GM21529 (cell line): ENCODE data around the gene IGFL1.
"Not testable (repeated sequence)": the region's sequence is repeated elsewhere in the genome, so short reads cannot be mapped to it uniquely, and the experiment has no call there.

Experiments
- ATAC-seq: cut with Tn5 transposase; IDR thresholded peaks from one replicate; pipeline ENCODE4 v1.9.1; 2021; ENCODE audit not compliant: unreplicated experiment

The IGFL1 gene

GRCh38 chr19:46221981-46222610, 7.4 kb upstream of the IGFL1 start:
- no peak for ATAC-seq

- not testable (repeated sequence) for ATAC-seq
These were observed 5.8 kb upstream of the IGFL1 start for GRCh38 chr19:46223787-46224186.

- ATAC-seq, result no peak
These were observed 4.8 kb upstream of the IGFL1 start for GRCh38 chr19:46224773-46225172.

DNA sequence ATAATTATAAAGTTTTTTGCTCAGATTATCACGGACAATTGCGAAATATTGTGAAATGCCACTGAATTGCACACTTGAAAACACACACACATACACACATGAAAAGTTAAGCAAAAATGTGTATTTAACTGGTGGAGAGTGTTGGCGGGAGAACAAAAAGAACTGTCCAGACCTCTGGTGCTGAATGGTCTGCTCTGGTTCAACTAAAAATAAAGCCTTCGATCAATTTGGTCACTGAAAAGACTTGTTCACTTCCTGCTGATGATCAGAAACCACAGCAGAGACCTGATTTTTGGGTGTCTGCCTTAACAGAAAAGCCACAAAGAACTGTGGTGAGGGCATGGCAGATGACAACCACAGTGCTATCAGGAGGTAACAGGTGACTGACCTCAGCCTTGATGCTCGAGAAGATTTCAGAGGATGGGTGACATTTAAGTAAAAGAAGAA, 4.0 kb upstream of the IGFL1 start:
- no peak for ATAC-seq

- no peak for ATAC-seq
These were observed 3.0 kb upstream of the IGFL1 start for GRCh38 chr19:46226438-46226973.

GRCh38 chr19:46232029-46232428, 2.5 kb downstream of the IGFL1 start:
- no peak for ATAC-seq

- ATAC-seq, result no peak
These were observed 2.9 kb downstream of the IGFL1 start for GRCh38 chr19:46232468-46232867.

DNA sequence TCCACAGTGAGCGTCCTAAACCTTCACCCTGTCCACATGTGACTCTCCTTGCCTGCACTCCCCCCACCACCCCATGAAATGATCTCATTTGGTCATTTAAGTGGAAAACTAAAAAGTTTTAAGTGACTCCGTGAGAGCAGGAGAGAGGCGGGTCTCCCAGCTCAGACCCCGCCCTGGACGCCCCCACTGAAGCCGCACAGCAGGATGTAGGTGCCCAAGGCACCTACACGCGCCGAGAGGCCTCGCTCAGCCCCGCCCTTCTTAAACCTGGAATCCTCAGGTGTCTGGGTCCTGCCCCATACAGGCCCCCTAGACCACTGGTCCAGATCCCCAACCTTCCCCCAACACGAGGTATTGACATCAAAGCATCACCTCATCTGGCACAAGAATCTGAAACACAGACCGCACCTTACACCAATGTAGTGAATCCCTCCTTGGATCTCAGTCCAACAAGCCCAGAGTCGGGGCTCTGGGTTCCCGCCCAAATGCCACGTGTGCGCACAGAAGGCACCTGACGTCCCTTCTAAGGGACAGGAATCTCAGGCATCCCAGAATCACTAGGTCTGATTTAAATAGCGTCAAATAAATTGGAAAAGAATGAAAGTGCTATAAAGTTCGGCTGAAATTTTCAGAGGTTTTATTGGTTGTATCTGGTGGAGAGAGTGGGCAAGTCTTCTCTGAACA, 3.5 kb downstream of the IGFL1 start:
- no peak for ATAC-seq

DNA sequence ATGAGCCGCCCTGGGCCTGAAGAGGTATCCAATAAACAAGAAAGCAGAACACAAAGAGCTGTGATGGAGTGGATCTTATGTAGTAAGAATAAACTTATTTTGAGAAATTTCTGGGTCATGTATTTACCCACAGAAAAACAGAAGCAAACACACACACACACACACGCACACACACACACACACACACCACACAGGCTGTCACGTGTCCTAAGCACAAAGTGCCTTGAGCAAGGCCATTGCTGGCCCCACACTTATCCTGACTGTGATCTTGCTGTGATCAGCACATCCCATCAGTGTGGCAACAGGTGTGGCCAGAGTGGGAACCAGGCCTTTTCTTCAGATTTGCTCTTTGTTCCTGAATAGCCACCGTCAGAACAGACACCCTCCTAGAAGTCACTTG, 4.3 kb downstream of the IGFL1 start:
- not testable (repeated sequence) for ATAC-seq

DNA sequence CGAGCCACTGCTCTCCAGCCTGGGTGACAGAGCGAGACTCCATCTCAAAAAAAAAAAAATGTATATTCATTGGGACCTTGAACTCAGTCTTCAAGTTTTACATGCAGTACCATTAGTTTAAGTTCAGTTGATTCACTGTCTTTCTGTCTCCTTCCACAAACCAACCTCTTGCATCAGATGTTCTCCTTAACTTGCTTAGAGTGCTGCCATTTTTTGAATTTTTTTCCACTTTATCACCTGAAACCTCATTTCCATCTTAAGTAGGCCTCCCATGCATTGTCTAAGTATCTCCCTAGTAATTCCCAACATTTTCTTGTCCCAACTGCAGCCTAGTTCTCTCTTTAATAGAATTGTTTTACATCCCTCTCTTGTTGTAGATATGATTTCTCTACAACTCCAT, 8.6 kb downstream of the IGFL1 start:
- not testable (repeated sequence) for ATAC-seq

DNA sequence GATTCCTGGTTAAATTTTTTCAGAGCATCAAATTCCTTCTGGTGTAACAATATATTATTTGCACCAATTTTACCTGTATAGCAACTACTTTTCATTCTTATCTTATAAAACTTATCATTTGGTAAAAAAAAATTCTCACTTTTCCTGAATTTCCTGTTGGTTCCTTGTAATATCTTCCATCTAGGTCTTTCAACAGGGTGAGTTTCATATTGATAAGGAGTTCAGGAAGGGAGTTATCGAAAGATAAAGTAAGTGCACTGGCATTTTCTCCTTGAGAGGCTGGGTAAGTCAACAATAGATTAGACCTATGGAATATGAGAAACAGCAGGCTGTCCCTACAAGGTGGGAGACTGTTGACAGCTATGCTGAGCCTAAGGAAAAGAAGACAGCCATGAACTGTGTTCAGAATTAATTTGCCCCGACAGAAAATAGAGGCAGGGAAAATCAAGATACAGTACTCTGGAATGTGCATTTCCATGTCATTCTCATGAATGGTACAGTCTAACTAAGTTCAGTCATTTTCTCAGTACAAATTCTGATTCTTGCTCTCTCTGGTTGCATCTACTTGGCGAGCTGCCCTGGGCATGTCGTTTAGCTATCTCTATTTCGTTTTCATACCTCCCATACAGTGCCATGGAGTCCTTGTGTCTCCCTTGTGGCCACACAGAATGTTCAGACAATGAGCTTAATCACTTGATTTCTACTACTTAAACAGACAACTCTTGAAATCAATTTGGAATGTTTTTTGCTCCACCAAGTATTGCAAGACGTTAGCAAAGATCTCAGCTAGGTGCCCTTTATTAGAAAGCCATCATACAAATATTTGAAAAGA, 9.9 kb downstream of the IGFL1 start:
- ATAC-seq, result no peak

GRCh38 chr19:46240693-46241092, 11.2 kb downstream of the IGFL1 start:
- no peak for ATAC-seq

GRCh38 chr19:46241626-46242025, 12.1 kb downstream of the IGFL1 start:
- ATAC-seq, result no peak

- not testable (repeated sequence) for ATAC-seq
These were observed 13.6 kb downstream of the IGFL1 start for GRCh38 chr19:46243081-46243654.

DNA sequence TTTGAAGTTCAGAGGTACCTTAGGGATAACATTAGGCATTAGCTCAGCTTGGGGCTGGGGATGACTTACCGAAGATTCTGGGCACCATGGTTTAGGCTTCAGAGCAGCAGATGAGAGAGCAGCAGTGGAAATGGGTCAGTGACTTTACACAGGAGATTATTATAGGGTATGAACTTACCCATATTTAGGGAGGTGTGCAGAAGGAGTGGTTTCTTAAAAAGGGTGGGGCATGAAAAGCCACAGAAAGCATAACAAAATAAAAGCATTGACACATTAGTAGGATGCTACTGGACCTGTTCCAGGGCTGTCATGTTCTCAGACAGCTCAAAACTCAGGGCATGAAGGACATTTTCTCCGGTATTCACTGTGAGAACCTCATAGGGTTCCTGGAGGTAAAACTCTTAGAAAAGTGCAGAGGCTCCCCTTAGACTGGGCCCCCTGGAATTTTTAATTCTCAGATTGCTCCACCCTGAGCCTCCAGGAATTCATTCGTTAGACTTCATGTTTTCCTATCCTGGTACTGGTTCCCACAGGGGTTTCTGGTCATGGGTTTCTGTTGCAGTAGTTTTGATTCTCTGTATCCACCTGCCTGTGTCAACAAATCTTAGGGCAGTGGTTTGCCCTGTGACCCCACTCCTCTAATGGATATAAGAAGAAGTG, 20.7 kb downstream of the IGFL1 start:
- no peak for ATAC-seq

- no peak for ATAC-seq
These were observed 21.9 kb downstream of the IGFL1 start for GRCh38 chr19:46251416-46251815.

DNA sequence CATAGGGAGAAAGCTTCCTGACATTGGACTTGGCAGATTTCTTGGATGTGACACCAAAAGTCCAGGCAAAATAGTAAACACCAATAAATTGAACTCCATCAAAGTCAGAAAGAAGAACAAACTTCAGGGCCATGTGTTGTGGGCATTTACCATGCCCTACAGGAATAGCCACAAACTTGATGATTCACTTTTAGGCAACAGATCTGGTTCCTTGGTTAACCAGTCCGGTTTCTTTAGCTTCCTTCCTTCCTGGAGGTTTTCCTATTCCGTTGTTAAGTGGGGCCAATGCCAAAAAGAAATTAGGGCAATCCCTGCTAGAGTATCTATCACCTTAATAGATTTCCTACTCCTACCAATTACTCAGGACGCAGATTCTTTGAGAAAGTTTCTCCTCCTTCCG, 25.2 kb downstream of the IGFL1 start:
- ATAC-seq, result no peak

GRCh38 chr19:46256855-46257254, 27.3 kb downstream of the IGFL1 start:
- ATAC-seq, result no peak

DNA sequence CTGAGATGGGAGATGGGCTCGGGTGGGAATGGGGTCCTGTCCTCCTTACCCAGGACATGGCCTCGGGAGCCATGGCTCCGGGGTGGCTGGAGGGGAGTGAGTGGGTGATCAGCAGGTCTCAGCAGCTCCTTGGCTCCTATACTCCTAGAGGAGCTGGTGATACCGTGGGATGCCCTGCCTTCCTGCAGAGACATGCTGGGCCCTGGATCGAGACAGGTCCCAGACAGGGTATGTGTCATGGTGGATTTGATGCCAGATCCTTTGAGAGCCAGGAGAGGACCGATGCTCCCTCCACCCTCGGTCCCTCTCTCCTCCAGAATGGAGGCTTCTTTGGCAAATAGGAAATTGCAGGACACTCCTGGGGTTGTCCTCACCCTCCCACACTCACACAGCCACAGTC, 32.0 kb downstream of the IGFL1 start:
- ATAC-seq, result not testable (repeated sequence)

- peak; percentile 61 for ATAC-seq
These were observed 33.2 kb downstream of the IGFL1 start for GRCh38 chr19:46262684-46263296.
